NCI-H446 (cell line): ENCODE results near the gene MYEOV.

Experiments
- DNase-seq, 2 experiments: peaks; one replicate each; lab custom pipeline; 2025; lab: John Stamatoyannopoulos, UW

MYEOV gene

DNA sequence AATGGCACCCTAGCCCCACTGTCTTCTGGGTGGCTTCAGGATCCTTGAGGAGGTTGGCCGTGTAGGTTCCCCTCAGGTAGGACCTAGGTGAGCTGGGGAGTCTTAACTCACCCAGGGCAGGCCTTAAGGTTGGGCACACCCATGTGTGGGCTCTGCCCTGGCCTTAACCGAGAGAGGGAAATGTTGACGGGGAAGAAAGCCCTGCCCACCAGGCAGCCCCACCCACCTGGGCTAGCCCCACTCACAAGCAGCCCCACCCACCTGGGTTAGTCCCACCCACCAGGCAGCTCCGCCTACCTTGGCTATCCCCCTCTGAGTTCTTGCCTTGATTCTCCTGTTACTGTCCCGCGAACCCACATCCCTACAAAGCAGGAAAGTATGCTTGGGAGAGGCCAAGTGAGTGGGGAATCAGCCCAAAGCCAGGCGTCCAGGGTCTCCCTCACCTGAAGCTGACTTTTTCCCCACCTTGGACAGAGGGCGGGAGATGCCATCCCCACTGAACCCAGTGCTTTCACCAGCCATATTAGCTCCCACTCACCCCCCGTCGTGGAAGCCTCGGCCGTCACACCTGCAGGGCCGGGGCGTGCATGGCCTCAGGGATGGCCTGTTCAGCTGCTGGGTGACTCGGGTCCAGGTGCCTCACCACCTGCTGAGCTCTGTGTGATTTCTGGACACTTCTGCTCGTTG, at the start of gene MYEOV:
TSS of gene MYEOV (plus strand) at position 337 of the 687 bp plus-strand sequence. CDS start 1,200 bp downstream, outside the sequence.
- no peak for DNase-seq

DNA sequence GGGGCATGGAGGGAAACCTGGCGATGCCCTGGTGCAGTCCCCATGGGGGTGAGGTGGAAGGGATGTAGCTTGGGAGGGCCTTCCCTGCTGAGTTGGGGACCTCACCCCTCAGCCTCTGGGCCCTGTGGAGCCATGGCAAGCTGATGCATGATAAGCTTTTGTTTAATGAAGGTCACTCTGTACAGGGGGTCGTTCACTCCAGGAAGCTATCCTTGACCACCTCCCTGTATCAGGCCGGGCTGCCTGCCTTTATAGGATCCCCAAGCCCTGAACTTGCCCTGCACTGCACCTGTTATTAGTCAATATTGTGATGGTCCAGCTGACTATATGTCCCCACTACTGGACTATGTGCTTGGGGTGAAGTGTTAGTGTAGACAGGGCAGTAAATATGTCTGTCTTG, 49.7 kb upstream of the MYEOV start:
- no peak for DNase-seq

DNA sequence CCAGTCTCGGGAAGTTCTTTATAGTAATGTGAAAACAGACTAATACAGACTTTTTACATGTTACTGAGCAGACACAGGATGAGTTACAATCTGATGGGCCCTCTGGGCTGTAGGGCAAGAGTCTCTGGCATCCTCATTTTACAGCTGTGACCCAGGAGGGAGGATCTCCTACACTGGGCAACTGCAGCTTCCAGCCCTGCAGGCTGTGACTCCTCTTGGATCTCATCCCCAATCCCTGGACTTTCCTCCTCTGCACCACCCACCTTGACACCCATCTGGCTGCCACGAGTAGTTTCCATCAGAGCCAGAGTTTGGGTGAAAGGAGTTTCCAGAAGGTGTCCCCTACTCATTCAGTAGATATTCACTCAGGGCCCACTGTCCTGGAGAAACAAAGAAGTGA, 48.9 kb upstream of the MYEOV start:
- DNase-seq = no peak

DNA sequence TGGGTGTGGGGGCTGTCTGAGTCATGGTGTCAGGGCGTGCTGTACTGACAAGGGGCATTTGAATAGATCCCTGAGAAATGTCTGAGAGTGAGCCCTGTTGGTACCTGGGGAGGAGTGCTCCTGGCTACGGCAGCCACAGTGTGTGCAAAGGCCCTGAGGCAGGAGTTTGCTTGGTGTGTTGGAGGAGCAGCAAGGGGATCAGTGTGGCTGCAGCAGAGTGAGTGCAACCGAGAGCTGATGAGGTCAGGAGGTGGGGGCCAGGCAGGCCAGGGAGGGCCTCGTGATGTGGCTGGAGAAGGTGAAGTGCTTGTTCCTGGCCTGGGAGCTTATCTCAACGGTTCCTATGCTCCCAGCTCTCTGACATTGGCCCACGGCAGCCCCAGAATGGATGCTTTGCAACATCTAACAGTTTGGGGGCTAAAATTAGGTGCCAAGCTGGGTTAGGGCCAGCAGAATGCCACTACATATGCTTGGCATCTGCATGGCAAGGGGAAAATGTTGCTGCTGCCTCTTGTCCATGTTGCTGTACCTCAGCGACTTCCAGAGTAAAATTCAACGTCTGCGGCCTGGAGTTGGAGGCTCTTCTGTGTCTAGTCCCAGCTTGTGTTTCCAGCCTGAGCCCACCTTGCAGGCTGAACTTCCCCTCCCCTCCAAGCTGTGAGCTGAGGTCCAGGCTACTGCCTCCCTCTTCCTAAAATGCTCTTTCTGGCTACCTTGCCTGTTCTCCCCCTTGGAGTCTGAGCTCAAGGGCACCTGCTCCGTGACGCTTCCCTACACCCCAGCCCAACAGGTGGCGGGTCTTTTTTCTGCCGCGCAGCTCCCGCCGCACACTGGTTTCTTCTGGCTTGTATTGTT, 48.2 kb upstream of the MYEOV start:
- no peak for DNase-seq

DNA sequence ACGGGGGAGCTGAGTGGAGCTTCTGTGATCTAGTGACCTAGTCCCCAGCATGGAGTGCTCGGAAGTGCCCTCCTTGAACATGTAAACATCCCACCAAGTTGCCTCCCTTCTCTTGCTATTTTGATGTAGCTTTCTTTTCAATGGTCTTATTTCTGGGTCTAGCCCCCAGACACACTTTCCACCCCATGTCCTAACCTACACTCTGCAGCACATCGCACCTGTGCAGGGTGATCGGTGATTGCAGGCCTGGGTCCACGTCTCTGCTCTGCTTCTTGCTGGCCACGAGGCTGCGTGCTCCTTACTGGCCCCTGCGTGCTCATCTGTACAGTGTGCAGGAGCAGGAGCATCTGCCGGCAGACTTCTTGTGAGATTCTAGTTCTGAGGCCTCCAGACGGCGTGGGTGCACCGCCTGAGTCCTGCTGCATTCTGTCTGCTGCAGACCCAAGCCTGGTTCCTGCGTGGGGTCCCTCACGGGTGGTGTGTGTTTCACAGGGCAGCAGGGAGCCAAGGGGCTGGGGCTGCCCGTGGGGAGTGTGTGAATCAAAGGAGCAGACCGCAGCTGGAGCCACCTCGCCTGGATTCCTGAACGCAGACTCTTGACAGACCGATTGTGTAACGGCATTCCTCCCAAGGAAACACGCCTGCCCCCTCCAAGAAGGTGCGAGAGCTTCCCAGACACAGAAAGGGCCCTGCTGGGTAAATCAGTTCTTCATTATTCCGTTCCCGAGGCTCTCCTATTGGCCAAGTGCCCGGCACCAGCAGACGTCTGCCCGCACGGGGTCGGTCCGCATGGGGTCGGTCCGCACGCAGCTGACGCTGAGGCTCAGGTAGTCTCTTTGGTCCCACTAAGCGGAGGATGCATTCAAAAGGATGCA, 44.4 kb upstream of the MYEOV start:
- no peak for DNase-seq

DNA sequence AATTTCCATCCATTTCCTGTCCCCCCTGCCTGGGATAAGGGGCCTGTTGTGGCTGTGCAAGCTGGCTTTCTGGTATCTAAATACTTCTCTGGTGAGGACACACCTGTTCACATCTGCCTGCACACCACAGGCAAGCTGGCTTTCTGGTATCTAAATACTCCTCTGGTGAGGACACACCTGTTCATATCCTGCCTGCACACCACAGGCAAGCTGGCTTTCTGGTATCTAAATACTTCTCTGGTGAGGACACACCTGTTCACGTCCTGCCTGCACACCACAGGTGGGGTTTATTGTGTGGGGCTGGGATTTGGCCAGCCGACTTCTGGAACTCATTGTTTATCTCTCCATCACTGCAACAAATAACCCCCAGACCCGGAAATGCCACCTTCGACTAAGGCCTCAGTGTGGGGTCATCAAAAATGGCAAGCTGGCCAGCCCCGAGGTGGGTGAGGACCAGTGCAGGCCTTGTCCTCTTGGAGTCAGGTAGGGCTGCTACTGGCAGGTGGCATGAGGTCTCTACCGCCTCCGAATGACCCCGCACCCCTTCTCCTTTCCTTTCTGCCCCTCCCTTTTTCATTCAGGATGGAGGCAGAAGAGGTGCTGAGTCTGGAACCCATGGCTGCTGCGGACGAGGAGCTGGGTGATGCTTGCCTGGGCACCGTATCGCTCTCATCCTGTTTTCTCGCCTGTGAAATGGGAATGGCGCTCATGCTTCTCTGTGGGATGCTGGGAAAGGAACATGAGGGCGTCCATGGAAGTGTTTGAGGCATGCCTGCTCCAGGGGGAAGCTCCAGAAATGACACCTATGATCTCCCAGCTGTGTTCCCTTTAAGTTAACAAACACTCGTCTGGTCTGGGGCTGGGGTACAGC, 43.5 kb upstream of the MYEOV start:
- no peak for DNase-seq

DNA sequence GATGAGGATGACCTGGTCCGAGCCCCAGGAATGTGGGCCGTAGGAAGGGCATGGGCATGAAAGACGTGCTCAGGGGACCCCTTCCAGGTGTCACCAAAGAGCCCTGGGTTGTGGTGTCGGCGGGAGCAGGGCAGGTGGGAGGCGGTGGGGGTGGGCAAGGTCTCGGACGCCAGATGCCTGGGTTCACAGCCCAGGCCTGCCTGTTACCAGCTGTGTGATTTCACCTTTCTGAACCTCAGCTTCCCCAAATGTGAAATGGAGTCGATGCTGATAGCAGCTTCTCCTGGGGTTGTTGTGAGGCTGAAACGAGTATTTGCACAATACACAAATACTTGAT, 42.9 kb upstream of the MYEOV start:
- no peak for DNase-seq

DNA sequence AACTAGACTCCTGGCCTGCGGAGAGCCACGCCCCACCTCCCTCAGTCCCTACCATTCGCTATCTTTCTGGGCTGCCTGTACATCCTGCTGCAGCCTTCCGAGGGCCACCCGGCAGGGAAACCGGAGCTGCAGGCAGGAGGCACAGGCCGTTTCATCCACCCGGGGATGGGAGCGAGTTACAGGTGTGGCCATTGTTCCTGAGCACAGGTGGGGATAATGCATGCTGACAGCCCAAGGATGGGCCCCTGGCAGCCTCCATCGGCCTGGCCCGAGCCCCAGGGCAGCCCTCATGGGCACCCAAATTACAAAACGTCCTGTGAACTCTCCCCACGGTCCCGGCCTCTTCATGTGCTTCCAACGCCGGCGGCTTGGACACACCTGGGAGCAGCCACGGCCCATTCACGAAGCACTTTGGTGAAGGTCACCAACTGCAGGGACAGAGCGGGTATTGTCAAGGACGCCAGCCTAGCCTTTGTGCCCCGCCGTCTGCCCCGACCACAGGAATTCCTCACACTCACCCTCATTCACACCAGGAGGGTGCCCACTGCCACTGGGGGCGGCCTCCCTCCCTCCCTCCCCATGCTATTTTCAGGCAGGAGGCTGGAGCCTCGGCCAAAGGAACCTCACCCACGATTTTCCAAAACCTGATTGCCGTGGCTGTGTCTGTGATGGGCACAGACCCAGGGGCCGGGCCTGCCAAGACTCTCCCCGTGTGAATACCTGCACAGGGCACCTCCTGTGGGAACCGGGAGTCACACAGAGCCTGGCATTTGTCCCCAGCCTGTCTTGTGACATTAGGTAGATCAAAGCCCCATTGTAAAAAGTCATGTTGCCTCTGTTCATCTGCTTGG, 42.1 kb upstream of the MYEOV start:
- DNase-seq = no peak

DNA sequence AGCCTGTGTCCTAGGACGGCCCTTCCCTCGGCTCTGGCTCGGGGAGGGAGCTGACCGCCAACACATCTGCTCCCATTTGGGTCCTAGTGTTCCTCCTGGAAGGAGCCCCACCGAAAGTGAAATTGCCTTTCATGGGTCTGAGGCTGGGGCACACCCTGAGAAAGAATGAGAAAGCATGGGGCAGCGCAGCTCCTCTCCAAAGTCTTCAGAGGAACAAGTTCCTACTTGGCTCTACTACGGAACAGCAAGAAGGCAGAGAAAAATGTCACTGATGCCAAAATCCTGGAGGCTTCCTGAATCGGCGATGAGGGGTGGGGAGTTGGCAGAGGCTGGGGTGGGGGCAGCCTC, 41.5 kb upstream of the MYEOV start:
- no peak for DNase-seq

DNA sequence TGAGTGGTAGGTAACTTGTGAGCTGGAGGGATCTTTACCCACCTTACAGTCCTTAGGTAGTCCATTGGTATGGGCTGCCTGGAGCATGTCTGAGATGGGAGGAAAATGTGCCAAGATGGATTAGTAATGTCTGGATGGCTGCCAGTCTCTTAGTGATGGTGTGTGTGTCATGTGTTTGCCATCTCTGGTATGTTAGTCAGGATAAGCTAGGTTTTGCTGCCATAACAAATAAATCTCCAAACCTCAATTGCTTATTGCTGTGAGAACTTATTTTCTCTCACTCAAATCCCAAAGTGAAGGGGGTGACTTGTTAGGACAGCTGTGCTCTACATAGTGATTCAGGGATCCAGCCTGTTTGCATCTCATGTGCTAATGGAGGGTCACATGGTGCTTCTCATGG, 40.9 kb upstream of the MYEOV start:
- DNase-seq = no peak

DNA sequence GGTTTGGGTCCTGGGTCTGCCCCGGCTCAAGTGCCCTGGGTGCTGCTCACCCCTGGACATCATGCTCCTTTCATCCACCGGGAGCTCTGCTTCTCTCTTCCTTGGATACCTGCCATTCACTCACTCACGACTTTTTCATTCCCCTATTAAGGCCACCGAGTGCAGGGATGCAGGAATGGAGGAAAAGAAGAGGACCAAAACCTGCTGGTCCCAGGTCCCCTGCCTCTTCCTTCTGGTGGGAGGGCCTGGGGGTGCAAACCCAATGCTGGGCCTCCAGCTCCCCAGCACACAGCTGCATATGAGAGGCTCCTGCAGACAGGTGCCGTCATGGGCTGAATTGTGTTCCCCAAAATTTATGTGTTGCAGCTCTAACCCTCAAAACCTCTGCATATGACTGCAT, 36.8 kb upstream of the MYEOV start:
- DNase-seq = no peak

DNA sequence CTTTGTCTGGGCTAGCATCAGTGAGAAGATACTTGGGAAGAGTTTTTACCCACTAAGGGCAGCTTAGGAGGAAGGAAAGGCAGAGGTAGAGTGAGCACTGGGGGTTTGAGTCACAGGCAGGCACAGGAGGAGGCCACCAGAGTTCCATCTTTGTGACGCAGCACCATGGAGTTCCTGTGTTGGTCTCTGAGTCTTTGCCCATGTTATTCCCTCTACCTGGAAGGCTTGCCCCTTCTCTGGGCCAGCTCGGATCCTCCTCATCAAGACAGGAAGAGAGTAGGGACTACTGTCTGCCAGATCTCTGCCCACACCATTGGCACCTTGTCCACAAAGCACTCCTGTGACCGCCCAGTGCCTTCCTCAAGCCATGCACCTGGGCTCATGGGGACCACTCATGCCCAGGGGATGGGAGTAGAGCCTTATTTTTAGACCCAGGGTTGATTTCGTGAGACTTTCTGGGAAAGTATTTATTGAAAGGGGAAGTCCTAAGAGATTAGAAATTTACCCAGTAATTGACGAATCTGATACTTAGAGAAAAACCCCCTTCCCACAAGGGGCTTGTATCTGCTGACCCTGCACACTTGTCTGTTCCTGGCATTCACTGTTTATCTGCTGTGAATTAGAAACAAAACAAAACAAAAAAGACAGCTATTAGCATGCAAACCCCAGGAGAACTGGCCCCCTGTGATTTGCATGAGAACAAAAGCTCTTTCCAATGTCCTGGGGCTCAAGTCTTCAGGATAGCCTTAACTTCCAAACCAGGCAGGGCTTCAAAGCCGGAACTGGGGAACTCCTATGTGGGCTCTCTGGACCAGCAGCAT, 35.9 kb upstream of the MYEOV start:
- no peak for DNase-seq

DNA sequence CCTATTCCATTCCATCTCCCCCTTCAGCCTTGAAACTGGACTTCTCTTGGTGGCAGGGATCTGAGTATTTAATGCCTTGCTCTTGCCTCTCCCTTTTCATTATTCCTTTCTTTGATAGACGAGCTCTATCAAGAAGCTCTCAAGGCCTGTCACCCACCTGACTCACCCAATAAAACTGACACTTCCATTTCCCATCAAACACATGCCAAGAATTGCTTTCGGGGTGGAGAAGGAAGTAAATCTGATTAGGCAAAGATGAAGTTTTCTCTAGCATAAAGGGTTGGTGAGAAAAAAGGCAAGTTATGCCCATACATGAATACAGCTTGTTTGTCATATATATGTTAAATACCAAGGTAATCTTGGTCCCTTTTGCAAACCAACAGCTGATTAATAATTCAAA, 34.9 kb upstream of the MYEOV start:
- no peak for DNase-seq

DNA sequence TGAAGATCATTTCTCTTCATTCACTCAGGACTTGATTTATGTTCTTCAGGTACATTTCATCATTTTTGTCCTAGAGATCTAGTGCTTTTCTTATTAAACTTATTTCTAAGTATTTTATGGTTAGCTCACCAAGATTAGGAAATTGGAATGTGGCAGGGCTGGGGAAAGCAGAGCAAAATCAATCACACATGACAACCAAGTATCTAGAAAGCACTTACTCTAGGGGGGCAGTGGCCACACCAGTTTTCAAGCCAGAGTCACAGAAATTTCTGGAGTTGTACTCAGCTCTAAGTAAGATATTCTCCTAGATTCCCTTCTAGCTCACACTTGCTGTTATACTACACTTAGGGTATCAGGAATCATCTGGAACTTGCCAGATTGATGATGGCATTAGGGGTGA, 33.3 kb upstream of the MYEOV start:
- DNase-seq = no peak

DNA sequence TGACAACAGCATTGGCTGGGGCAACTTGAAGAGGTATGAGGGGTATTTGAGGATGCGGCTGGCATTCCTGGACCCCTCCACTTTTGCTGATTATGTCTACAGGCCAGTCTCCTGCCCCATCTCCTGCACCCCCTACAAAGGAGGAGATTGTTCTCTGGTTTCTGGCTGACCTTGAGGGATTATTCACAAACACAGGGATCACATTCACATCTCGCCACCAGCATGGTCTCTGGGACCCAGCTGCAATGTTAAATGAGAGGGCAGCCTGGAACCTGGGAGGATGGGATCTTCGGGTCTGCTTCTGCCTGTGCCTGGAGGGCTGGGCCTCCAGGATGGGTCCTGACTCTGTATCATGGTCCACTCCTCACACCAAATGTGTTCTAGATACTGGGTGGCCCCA, 32.8 kb upstream of the MYEOV start:
- DNase-seq = no peak

DNA sequence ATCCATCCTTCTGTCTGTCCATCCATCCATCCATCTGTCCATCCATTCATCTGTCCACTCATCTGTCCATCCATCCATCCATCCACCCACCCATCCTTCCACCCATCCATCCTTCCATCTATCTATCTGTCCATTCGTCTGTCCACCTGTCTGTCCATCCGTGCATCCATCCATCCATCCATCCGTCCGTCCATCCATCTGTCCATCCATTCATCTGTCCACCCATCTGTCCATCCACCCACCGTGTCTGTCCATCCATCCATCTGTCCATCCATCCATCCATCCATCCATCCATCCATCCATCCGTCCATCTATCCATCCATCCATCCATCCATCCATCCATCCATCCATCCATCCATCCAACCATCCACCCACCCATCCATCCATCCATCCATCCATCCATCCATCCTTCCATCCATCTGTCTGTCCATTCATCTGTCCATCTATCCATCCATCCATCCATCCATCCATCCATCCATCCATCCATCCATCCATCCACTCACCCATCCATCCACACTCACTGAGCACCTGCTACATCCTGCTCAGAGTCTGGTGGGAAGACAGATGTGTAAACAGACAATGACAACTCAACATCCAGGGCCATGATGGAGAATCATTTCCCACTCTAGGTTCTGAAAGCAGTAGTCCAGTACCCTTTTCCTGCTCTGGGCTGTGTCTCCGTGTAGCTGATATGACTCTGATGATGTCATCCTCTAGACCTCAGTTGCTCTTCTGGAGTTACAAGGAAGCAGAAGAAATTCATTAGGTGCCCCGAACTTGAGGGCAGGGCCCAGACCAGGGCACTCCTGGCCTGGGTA, 30.8 kb upstream of the MYEOV start:
- no peak for DNase-seq

DNA sequence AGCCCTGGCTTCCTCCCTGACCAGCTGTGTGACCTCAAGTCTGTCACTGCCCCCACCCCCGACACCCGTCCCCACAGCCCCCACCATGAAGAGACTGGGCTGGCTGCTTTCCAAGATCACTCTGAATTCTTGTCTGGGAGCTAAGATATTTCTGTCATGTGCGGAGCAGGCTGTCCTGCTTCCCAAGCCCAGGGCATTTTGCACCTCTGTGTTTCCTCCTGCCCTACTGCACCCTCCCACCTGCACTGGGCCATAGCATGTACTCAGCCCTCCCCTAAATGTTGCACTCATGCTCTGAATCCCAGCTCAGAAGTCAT, 30.3 kb upstream of the MYEOV start:
- DNase-seq = no peak

DNA sequence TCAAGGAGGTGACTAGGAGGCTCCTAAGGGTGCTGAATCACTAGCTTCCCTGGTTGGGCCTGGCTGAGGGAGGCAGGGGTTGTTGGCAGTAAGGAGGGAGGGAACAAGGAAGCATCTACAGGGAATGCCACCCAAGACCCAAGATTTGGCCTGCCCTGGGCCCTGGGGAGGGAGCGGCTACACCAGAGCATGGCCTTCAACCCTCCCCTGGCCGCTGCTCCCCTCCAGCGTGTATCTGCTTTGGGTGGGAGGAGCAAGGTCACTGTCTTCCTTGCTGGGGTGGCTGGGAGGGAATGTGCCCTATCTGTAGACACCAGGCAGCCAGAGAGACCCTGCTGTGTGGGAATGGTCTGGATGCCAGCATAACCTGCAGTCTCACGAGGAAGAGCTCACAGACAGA, 29.5 kb upstream of the MYEOV start:
- no peak for DNase-seq

DNA sequence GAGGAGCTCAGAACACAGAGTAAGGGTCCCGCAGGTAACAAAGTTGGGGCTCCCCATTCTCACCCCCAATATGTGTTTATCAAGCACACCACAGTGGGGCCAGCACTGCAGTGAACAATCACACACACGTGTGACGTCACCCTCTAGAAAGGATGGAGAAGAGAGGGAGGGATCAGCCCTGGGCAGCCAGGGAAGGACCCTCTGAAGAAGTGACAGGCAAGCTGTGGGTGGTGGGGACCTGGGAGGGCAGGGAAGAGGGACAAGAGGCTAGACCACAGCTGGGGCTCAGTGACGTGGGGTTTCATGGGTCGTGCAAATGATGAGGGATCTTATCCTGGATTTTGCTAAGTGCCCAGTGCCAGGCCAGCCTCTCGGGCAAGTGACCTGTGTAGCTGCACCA, 28.7 kb upstream of the MYEOV start:
- no peak for DNase-seq
